Measurements from ENCODE around the gene PLTP. TPM values are rescaled to one million over a fixed set of nuclear protein-coding genes. Genes with fewer than 3 reads are reported as not detected.

Gene PLTP
- polyA plus RNA-seq, 3 donors, result 1.6 to 3.0 (median 2.9) TPM

GRCh38 chr20:45946149-45946970, 34.4 kb upstream of the PLTP start:
- Mint-ChIP-seq H3K4me3 (peak overlapping the region in 1 of 2 donors; percentile 21), H3K4me1 (peaks cover 36% of the 10 kb centered on the region), H3K27me3 (ENCODE audit: low read depth in 3 of 3) (no peaks in the 10 kb centered on the region), H3K27ac (peak overlapping the region; percentile 89 to 99 (median 98)), H3K36me3 (peaks cover 77 to 95% of the 10 kb centered on the region in 2 donors), H3K9me3 (no peaks in the 10 kb centered on the region)
- Histone ChIP-seq H3K27me3 (ENCODE audit: control insufficient read depth in 2 of 2, insufficient read depth in 2 of 2, low read length in 2 of 2) (no peaks in the 10 kb centered on the region), H3K9me3 (replicated peaks in 1 of 2; ENCODE audit: control insufficient read depth in 1 of 2, insufficient read depth in 1 of 2, low read length in 2 of 2) (no peaks in the 10 kb centered on the region), H3K36me3 (replicated peaks in 1 of 2; ENCODE audit: control insufficient read depth in 1 of 2, insufficient read depth in 2 of 2, low read length in 2 of 2) (peaks cover 74 to 96% of the 10 kb centered on the region in 2 donors), H3K9ac (ENCODE audit: insufficient read depth, low read length, poor library complexity, severe bottlenecking) (peak overlapping the region; percentile 7), H3K27ac (ENCODE audit: low read depth in 1 of 2, low read length in 2 of 2) (peak overlapping the region; percentile 75 to 92), H3K4me3 (replicated peaks in 1 of 3; ENCODE audit: low read depth in 2 of 3, low read length in 3 of 3) (no peak overlapping the region), H3K4me1 (ENCODE audit: control insufficient read depth in 1 of 2, insufficient read depth in 2 of 2, low read length in 2 of 2) (peaks cover 40 to 50% of the 10 kb centered on the region in 2 donors), H3K4me2 (replicated peaks; ENCODE audit: extremely low read depth, low read length, poor library complexity, severe bottlenecking) (no peak overlapping the region), H4K20me1 (ENCODE audit: insufficient read depth, low read length) (peaks cover 49% of the 10 kb centered on the region), H3K79me2 (ENCODE audit: insufficient read depth, low read length) (no peaks in the 10 kb centered on the region), H2AFZ (ENCODE audit: insufficient read depth, low read depth, low read length, poor library complexity, severe bottlenecking) (no peak overlapping the region)
- 51% methylated on average over 20 of the region's 20 CpGs for WGBS (ENCODE audit: insufficient coverage)
- intact Hi-C loops (cut with micrococcal nuclease), result no loop called here
- peak; percentile 57 to 99 (median 95) for DNase-seq
- no peak for TF ChIP-seq CTCF (IDR thresholded peaks at IDR 0.05)

GRCh38 chr20:45945678-45946148, 33.8 kb upstream of the PLTP start:
- Histone ChIP-seq H3K9me3 (replicated peaks in 1 of 2; ENCODE audit: control insufficient read depth in 1 of 2, insufficient read depth in 1 of 2, low read length in 2 of 2) (no peaks in the 10 kb centered on the region), H3K9ac (ENCODE audit: insufficient read depth, low read length, poor library complexity, severe bottlenecking) (peak overlapping the region; percentile 7), H3K4me1 (ENCODE audit: control insufficient read depth in 1 of 2, insufficient read depth in 2 of 2, low read length in 2 of 2) (peaks cover 40 to 50% of the 10 kb centered on the region in 2 donors), H3K27ac (ENCODE audit: low read depth in 1 of 2, low read length in 2 of 2) (peak overlapping the region; percentile 75 to 92), H2AFZ (ENCODE audit: insufficient read depth, low read depth, low read length, poor library complexity, severe bottlenecking) (no peak overlapping the region), H3K4me2 (replicated peaks; ENCODE audit: extremely low read depth, low read length, poor library complexity, severe bottlenecking) (no peak overlapping the region), H4K20me1 (ENCODE audit: insufficient read depth, low read length) (peaks cover 49% of the 10 kb centered on the region), H3K36me3 (replicated peaks in 1 of 2; ENCODE audit: control insufficient read depth in 1 of 2, insufficient read depth in 2 of 2, low read length in 2 of 2) (peaks cover 75 to 96% of the 10 kb centered on the region in 2 donors), H3K79me2 (ENCODE audit: insufficient read depth, low read length) (no peaks in the 10 kb centered on the region), H3K4me3 (replicated peaks in 1 of 3; ENCODE audit: low read depth in 2 of 3, low read length in 3 of 3) (no peak overlapping the region), H3K27me3 (ENCODE audit: control insufficient read depth in 2 of 2, insufficient read depth in 2 of 2, low read length in 2 of 2) (no peaks in the 10 kb centered on the region)
- no peaks in the 10 kb centered on the region for H3K9me3 Mint-ChIP-seq
- WGBS (ENCODE audit: insufficient coverage), result 38% methylated on average over 7 of the region's 13 CpGs
- intact Hi-C loops (cut with micrococcal nuclease), result no loop called here
- H3K27ac Mint-ChIP-seq, result peak overlapping the region; percentile 89 to 99 (median 98)
- peaks cover 79 to 95% of the 10 kb centered on the region in 2 donors for H3K36me3 Mint-ChIP-seq
- peak in 2 of 3 donors; percentile 69 to 86 for DNase-seq
- H3K4me3 Mint-ChIP-seq, result no peak overlapping the region
- peaks cover 36% of the 10 kb centered on the region for H3K4me1 Mint-ChIP-seq
- no peak for TF ChIP-seq CTCF (IDR thresholded peaks at IDR 0.05)
- H3K27me3 Mint-ChIP-seq (ENCODE audit: low read depth in 3 of 3), result no peaks in the 10 kb centered on the region

All from CD14-positive monocyte (primary cell).